AG09309 (cell line): Measurements from ENCODE around the gene SLC39A11.

Experiments
- DNase-seq: peaks from one replicate; pipeline ENCODE4 v3.0.0-alpha.2; 2010; ENCODE audit warnings: low read depth
- H3K4me3 ChIP-seq: 2 replicates; pipeline ENCODE4 v1.5.1; 2011; ENCODE audit warnings: mild to moderate bottlenecking, low read depth, low read length, moderate library complexity; ENCODE audit not compliant: control insufficient read depth
- TF ChIP-seq, protein P1 (sequence below): IDR thresholded peaks from 2 replicates; pipeline ENCODE4 v1.5.1; 2011; ENCODE audit warnings: mild to moderate bottlenecking, low read depth, low read length, inconsistent platforms; ENCODE audit not compliant: insufficient read depth, control insufficient read depth; ENCODE audit errors: missing control alignments

SLC39A11 gene

DNA sequence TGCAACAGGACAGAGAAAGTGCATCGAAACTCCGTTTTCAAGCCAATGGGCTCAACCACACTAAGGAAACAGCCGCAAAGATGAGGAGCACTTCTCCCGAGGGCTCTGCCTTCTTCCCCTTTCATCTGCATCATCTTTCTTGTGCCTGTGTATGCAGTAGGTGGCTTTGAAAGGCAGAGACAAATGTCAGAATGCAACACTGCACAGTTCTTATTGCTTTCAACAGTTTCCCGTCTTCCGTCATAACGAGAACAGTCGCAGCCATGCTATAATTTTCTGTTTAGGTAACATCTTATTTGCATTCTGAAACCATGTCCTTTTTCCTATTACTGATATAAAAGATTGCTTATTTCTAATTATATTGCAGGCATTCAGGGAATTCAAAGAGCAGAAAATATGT, 205.2 kb downstream of the SLC39A11 start:
- H3K4me3 ChIP-seq = no peak overlapping the region
- DNase-seq = no peak
- TF ChIP-seq, protein P1, sequence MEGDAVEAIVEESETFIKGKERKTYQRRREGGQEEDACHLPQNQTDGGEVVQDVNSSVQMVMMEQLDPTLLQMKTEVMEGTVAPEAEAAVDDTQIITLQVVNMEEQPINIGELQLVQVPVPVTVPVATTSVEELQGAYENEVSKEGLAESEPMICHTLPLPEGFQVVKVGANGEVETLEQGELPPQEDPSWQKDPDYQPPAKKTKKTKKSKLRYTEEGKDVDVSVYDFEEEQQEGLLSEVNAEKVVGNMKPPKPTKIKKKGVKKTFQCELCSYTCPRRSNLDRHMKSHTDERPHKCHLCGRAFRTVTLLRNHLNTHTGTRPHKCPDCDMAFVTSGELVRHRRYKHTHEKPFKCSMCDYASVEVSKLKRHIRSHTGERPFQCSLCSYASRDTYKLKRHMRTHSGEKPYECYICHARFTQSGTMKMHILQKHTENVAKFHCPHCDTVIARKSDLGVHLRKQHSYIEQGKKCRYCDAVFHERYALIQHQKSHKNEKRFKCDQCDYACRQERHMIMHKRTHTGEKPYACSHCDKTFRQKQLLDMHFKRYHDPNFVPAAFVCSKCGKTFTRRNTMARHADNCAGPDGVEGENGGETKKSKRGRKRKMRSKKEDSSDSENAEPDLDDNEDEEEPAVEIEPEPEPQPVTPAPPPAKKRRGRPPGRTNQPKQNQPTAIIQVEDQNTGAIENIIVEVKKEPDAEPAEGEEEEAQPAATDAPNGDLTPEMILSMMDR = no peak

DNA sequence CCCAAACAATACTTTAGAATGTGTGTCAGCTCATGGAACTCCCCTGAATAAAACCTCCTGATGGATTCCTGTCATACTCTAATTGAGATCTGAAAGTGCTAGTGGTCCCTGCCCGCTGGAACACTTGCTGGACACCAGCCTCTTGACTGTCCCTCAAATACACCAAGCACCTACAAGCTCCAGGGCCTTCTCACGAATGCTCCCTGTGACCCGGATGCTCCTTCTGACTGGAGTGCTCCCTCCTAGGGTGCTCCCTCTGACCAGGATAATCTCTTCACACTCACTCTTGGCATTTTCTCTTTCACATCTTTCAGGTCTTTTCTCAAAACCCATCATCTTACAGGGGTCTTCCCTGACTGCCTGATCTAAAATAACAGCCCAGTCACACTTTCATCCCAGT, 205.9 kb downstream of the SLC39A11 start:
- no peak for DNase-seq
- no peak overlapping the region for H3K4me3 ChIP-seq

DNA sequence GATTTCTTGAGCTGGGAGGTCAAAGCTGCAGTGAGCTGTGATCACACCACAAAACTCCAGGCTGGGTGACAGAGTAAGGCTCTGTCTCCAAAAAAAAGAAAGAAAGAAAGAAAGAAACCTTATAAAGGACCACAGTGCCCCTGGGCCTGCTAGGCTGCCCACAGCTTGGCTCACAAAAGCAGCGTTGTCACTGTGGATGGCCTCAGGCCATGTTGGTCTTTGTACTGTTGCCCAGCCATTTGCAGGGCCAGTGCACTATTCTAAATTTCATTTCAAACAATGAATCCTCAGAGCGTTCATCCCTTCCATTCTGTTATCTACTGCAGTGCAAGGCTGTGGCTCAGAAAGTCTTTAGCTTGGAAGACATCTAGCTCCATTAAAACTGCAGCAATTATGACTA, 208.4 kb downstream of the SLC39A11 start:
- H3K4me3 ChIP-seq = no peak overlapping the region
- TF ChIP-seq, protein P1 = no peak
- DNase-seq = no peak

More for the DNA sequence above, 205.9 kb downstream of the SLC39A11 start:
- TF ChIP-seq, protein P1 = no peak

DNA sequence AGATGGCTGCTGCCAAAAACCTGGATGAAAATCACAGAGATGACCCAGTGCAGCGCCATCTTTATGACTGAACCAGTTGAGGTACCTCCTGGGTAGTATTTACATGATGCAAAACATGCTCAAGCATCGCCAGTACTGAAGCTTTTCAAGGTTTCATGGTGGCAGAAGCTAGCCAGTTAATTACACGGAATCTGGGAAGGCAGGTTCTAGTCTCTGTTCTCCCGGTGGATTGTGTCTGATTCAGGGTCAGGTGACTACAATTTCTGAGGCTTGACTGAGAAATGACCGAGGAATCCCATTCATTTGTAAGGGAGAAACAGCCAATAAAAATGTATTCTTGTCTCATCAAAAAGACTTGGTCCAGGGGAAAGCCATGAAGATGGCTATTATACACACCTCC, 209.1 kb downstream of the SLC39A11 start:
- H3K4me3 ChIP-seq = no peak overlapping the region
- TF ChIP-seq, protein P1 = no peak
- no peak for DNase-seq

DNA sequence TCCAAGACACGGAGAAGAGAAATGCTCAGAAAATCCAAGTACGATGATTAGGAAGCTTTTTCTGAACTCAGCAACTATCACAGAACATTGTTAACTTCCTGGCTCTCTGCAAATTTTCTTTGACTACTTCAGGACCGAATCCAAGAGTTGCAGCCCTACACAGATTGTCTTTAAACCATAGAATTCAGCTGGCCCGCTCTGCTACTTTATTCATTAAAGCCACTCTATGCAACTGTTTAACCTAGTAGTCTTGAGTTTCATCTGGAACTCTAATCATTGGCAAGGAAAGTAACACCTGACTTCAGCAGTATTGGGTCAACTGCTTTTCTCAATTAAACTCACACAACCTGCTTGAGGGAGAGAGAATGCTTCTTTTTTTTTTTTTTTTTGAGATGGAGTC, 210.1 kb downstream of the SLC39A11 start:
- TF ChIP-seq, protein P1 = no peak
- no peak for DNase-seq
- no peak overlapping the region for H3K4me3 ChIP-seq

DNA sequence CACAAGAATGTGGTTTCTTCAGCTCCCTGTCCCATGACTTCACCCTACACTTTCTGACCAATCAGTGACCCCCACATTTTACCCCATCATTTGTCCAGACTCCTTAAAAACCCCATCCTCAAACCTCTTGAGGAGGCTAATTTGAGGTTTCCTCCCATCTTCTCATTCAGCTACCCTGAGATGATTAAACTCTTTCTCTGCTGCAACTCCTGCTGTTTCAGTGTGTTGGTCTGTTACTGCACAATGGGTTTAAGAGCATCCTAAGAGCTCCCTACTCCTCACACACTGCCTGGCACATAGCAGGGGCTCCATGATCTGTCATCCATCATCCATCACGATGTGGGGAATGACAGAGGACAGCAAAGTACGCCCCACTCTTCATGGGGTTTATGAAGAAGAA, 212.6 kb downstream of the SLC39A11 start:
- no peak overlapping the region for H3K4me3 ChIP-seq
- DNase-seq = no peak
- TF ChIP-seq, protein P1 = no peak
